ENCODE data around the gene TMEM212.

DNA sequence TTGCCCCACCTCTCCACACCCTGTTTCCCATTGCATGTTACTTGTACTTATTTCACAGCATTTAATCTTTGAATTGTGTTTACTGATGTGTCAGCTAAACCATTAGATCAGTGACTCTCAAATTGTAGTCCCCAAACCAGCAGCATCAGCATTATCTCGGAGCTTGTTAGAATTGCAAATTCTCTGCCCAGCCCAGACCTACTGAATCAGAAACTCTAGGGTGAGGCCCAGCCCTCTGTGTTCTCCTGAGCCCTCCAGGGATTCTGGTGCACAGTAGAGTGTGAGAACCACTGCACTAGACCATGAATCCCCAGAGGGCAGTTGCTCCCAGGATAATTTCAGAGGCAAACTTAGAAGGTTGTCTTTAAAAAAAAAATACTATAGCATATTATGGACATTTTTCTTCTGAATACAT is 45.9 kb upstream of the TMEM212 start:
- TF ChIP-seq YY1 (IDR thresholded peaks at IDR 0.05; ENCODE audit: insufficient read depth, insufficient read length) = no peak
- no peak for TF ChIP-seq ZNF274 (IDR thresholded peaks at IDR 0.05; ENCODE audit: low read depth, low read length)
